K562 (cell line): Measurements from ENCODE around the gene TCP11. TPM values are rescaled to one million over a fixed set of nuclear protein-coding genes. Genes with fewer than 3 reads are reported as not detected.

Experiments used
- ATAC-seq: fragments of 200-7000 bp; cut with Tn5 transposase; 3 replicates; pipeline ENCODE4 v1.9.1; 2020; ENCODE audit warnings: moderate library complexity
- BruUV-seq: library from RNA; stranded (reverse); fragments of 400-500 nt; replicated peaks from 2 replicates; lab custom pipeline; 2021; lab: Mats Ljungman, UMichigan
- CTCF ChIA-PET: fragments of 300-600 bp; formaldehyde crosslinking; extraction: SDS; loops from one replicate; lab custom pipeline; 2021; ENCODE audit warnings: low intra/inter-chr PET ratio; lab: Yijun Ruan, JAX
- POLR2A ChIA-PET: fragments of 300-600, 350-650 bp; sonication (Branson Sonifier 250); formaldehyde crosslinking; extraction: SDS; loops from one replicate; lab custom pipeline; 2021; ENCODE audit warnings: antibody characterized with exemption, inconsistent platforms; lab: Yijun Ruan, JAX
- DNase-seq, 4 experiments: peaks; one replicate each; pipeline versions ENCODE4 v3.0.0 to v3.0.0-alpha.2; 2011 to 2018; ENCODE audit warnings: low spot score in 3 of 4, mixed read lengths in 3 of 4; ENCODE audit errors: extremely low read depth in 1 of 4
- FAIRE-seq: peaks from 2 replicates; lab custom pipeline; 2011; peaks lifted over from hg19 to GRCh38; lab: Jason Lieb, UNC
- H2AFZ ChIP-seq: 2 replicates; pipeline ENCODE4 v1.6.0; 2011; ENCODE audit warnings: low read depth, low read length, control low read depth, inconsistent platforms
- H3K27ac ChIP-seq: fragments of 200-600 bp; 3 replicates; pipeline ENCODE4 v1.8.0; 2011; ENCODE audit warnings: low read depth, mild to moderate bottlenecking, control low read depth, inconsistent platforms, low read length, moderate library complexity, mixed read lengths; ENCODE audit errors: extremely low read depth
- H3K27me3 ChIP-seq, 2 experiments: fragments of 300-600 bp in 1 of 2; 2 replicates in 1 of 2; 3 replicates in 1 of 2; pipeline versions ENCODE4 v1.6.0 to v1.8.0; 2011; ENCODE audit warnings: inconsistent platforms in 2 of 2, low read length in 2 of 2, mild to moderate bottlenecking in 1 of 2, mixed read lengths in 1 of 2, moderate library complexity in 1 of 2; ENCODE audit not compliant: control insufficient read depth in 2 of 2, insufficient read depth in 2 of 2
- H3K36me3 ChIP-seq: fragments of 300-600 bp; 3 replicates; pipeline ENCODE4 v1.8.0; 2011; ENCODE audit warnings: mild to moderate bottlenecking, low read length, inconsistent platforms; ENCODE audit not compliant: control insufficient read depth, insufficient read depth
- H3K4me1 ChIP-seq, 2 experiments: fragments of 200-600 bp in 1 of 2; replicated peaks in 1 of 2; 2 replicates in 1 of 2; 3 replicates in 1 of 2; pipeline versions ENCODE4 v1.5.1 to v1.8.0; 2011; ENCODE audit warnings: inconsistent platforms in 2 of 2, low read length in 2 of 2, mild to moderate bottlenecking in 1 of 2, mixed read lengths in 1 of 2, moderate library complexity in 1 of 2; ENCODE audit not compliant: control insufficient read depth in 2 of 2, insufficient read depth in 2 of 2
- H3K4me2 ChIP-seq: 2 replicates; pipeline ENCODE4 v1.6.1; 2011; ENCODE audit warnings: low read length, control low read depth, inconsistent platforms, mixed read lengths; ENCODE audit not compliant: insufficient read depth
- H3K4me3 ChIP-seq: fragments of 200-600 bp; sonication (generic), shearing (Covaris generic); 2 replicates; pipeline ENCODE4 v1.5.1; 2016; ENCODE audit warnings: control low read depth, inconsistent platforms
- H3K79me2 ChIP-seq: fragments of 200-600 bp; 3 replicates; pipeline ENCODE4 v1.8.0; 2011; ENCODE audit warnings: low read length, inconsistent platforms; ENCODE audit not compliant: control insufficient read depth, insufficient read depth
- H3K9ac ChIP-seq, 2 experiments: 2 replicates each; pipeline versions ENCODE4 v1.6.0 to v1.6.1; 2011; ENCODE audit warnings: low read depth in 2 of 2, low read length in 2 of 2, control low read depth in 1 of 2, inconsistent platforms in 1 of 2, mild to moderate bottlenecking in 1 of 2, mixed read lengths in 1 of 2; ENCODE audit not compliant: insufficient read depth in 1 of 2
- H3K9me1 ChIP-seq: one replicate; pipeline ENCODE4 v1.6.0; 2011; ENCODE audit warnings: inconsistent platforms, mild to moderate bottlenecking, low read length, moderate library complexity; ENCODE audit not compliant: control insufficient read depth, insufficient read depth
- H3K9me3 ChIP-seq: replicated peaks from 2 replicates; pipeline ENCODE4 v1.5.1; 2011; ENCODE audit warnings: low read depth, low read length, inconsistent platforms; ENCODE audit not compliant: control insufficient read depth, insufficient read depth
- H4K20me1 ChIP-seq: replicated peaks from 2 replicates; pipeline ENCODE4 v1.6.1; 2011; ENCODE audit warnings: low read length, inconsistent platforms, mixed read lengths; ENCODE audit not compliant: control insufficient read depth, insufficient read depth
- CBFB ChIP-seq: sonication (generic); formaldehyde crosslinking; IDR thresholded peaks from 2 replicates; pipeline ENCODE4 v1.4.0; 2020; ENCODE audit warnings: mild to moderate bottlenecking, missing genetic modification reagents
- E2F6 ChIP-seq, 2 experiments: IDR thresholded peaks; 2 replicates each; pipeline ENCODE4 v1.6.1; 2011; ENCODE audit warnings: borderline replicate concordance in 1 of 2, control low read depth in 1 of 2, low read depth in 1 of 2, low read length in 1 of 2, mild to moderate bottlenecking in 1 of 2, mixed read lengths in 1 of 2, moderate library complexity in 1 of 2; ENCODE audit not compliant: insufficient read depth in 1 of 2, insufficient read length in 1 of 2, poor library complexity in 1 of 2, severe bottlenecking in 1 of 2; ENCODE audit errors: extremely low read depth in 1 of 2
- GABPB1 ChIP-seq: sonication (generic); formaldehyde crosslinking; IDR thresholded peaks from 2 replicates; pipeline ENCODE4 v1.8.0; 2022; ENCODE audit warnings: mild to moderate bottlenecking, missing genetic modification reagents
- JUN ChIP-seq, 2 experiments: sonication (generic) in 1 of 2; formaldehyde crosslinking in 1 of 2; IDR thresholded peaks; 2 replicates each; pipeline versions ENCODE4 v1.6.1 to v1.8.0; 2012 to 2022; ENCODE audit warnings: borderline replicate concordance in 2 of 2, mild to moderate bottlenecking in 2 of 2, improper control_type of control experiment in 1 of 2, low read depth in 1 of 2, low read length in 1 of 2, missing genetic modification reagents in 1 of 2
- KDM1A ChIP-seq, 2 experiments: fragments of 450-650 bp; IDR thresholded peaks; 2 replicates each; pipeline ENCODE4 v1.6.1; 2016; ENCODE audit warnings: mild to moderate bottlenecking in 2 of 2
- MXD1 ChIP-seq: fragments of 250-450 bp; sonication (Bioruptor Pico); IDR thresholded peaks from 2 replicates; pipeline ENCODE4 v1.8.0; 2021; ENCODE audit warnings: borderline replicate concordance, mild to moderate bottlenecking, moderate library complexity; ENCODE audit not compliant: poor library complexity, severe bottlenecking
- NCOA6 ChIP-seq: fragments of 450-650 bp; IDR thresholded peaks from 2 replicates; pipeline ENCODE4 v1.6.1; 2017; ENCODE audit warnings: mild to moderate bottlenecking
- POLR3G ChIP-seq: IDR thresholded peaks from 2 replicates; pipeline ENCODE4 v1.6.1; 2011; ENCODE audit not compliant: insufficient read length, insufficient replicate concordance; ENCODE audit errors: extremely low read depth
- PREB ChIP-seq: sonication (generic); formaldehyde crosslinking; IDR thresholded peaks from 2 replicates; pipeline ENCODE4 v1.8.1; 2023; ENCODE audit warnings: mild to moderate bottlenecking, missing genetic modification reagents
- SLC30A9 ChIP-seq: fragments of 250-450 bp; sonication (Bioruptor Pico); IDR thresholded peaks from 2 replicates; pipeline ENCODE4 v1.8.0; 2022; ENCODE audit warnings: mild to moderate bottlenecking, moderate library complexity
- ZNF184 ChIP-seq: sonication (generic); formaldehyde crosslinking; IDR thresholded peaks from 2 replicates; pipeline ENCODE4 v1.5.0; 2020; ENCODE audit warnings: missing genetic modification reagents
- ZNF224 ChIP-seq: sonication (generic); formaldehyde crosslinking; IDR thresholded peaks from 2 replicates; pipeline ENCODE4 v1.8.0; 2022; ENCODE audit warnings: mild to moderate bottlenecking, missing genetic modification reagents
- ZNF3 ChIP-seq: fragments of 250-450 bp; sonication (Bioruptor Pico); IDR thresholded peaks from 2 replicates; pipeline ENCODE4 v1.5.0; 2021; ENCODE audit warnings: mild to moderate bottlenecking, moderate library complexity
- ZNF347 ChIP-seq: fragments of 450-650 bp; formaldehyde crosslinking; IDR thresholded peaks from 2 replicates; pipeline ENCODE4 v1.4.0; 2020; ENCODE audit warnings: low read depth, mild to moderate bottlenecking, moderate library complexity
- in situ Hi-C: fragments of 300-500 bp; cut with MboI; formaldehyde crosslinking; loops from 4 replicates; pipeline ENCODE4 v1.15.0; 2018; ENCODE audit warnings: inconsistent platforms, mixed read lengths
- intact Hi-C: fragments of 100-400 bp; cut with micrococcal nuclease; formaldehyde crosslinking; loops from 2 replicates; pipeline ENCODE4 v1.14.2; 2022
- polyA plus RNA-seq, 8 experiments: library from polyadenylated mRNA; depleted of rRNA in 4 of 8; stranded (reverse) in 5 of 8; unstranded in 3 of 8; fragments of >200 nt; fragmentation: Nextera tagmentation in 2 of 8; fragmentation: Illumina TruSeq in 1 of 8; extraction: Ambion mirVana in 2 of 8; extraction: Trizol in 1 of 8; gene quantifications; 2 replicates each; pipeline versions ENCODE4 v1.2.1 to v1.2.3, GENCODE V29; 2011 to 2014; ENCODE audit warnings: inconsistent platforms in 1 of 8, missing spikeins in 1 of 8
- total RNA-seq, 7 experiments: library from RNA; depleted of rRNA in 6 of 7; stranded (reverse); fragments of >200 nt in 6 of 7; fragmentation: Illumina TruSeq in 2 of 7; extraction: Trizol in 2 of 7; gene quantifications; 2 replicates each; pipeline versions ENCODE4 v1.2.1 to v1.2.3, GENCODE V29; 2011 to 2021; ENCODE audit warnings: low replicate concordance in 1 of 7

TCP11 gene
- total and polyA plus RNA-seq, 9 of the 15 experiments (the other 6 are each of a cell fraction or from before 2014, with no cell fraction given), result not detected

DNA sequence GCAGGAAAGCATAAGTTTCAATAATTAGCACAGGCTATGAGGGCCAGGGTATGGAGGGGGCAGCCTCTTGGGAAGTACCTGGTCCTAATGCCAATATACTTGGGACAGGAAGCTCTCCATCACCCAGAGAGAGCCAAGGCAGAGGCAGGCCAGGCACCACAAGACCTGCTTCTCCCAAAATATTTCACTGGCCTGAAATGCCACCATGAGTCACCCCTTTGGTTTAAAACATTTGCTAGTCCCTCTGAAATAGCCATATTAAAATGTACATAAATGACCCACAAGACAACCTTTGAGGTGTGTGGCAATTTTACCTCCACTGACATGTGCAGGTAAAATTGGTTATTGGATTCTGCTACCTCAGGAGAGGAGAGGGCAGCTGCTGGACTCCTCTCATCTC, 49.2 kb upstream of the TCP11 start:
- Histone ChIP-seq H3K4me1 (peaks cover 4 to 14% of the 10 kb centered on the region in 2 experiments; a peak in 3 of 5 replicates), H3K9me3 (no peaks in the 10 kb centered on the region), H3K36me3 (no peaks in the 10 kb centered on the region), H2AFZ (no peak overlapping the region), H3K79me2 (no peaks in the 10 kb centered on the region), H3K4me3 (no peak overlapping the region), H4K20me1 (no peaks in the 10 kb centered on the region), H3K4me2 (no peak overlapping the region), H3K27ac (no peak overlapping the region), H3K27me3 (peaks cover 12 to 28% of the 10 kb centered on the region in 2 experiments; a peak in 3 of 5 replicates), H3K9ac (no peak overlapping the region), H3K9me1 (no peaks in the 10 kb centered on the region)
- ATAC-seq (no peak), DNase-seq (no peak), FAIRE-seq (no peak)
- BruUV-seq, result no TSS peak
- intact Hi-C loops, result no loop called here
- POLR2A ChIA-PET, result interaction anchor here (0.7 kb wide), 1 partner anchor 17 kb away, joined by 3 read pairs; no protein-coding TSS in a partner anchor
- TF ChIP-seq POLR3G (no peak), CBFB (CRISPR knock-in tag) (no peak), GABPB1 (CRISPR knock-in tag) (no peak), SLC30A9 (CRISPR knock-in tag) (no peak), PREB (CRISPR knock-in tag) (no peak), E2F6 (IDR thresholded peaks at IDR 0.05; ENCODE audit: borderline replicate concordance in 1 of 2, extremely low read depth in 1 of 2, insufficient read depth in 1 of 2, insufficient read length in 1 of 2, low read depth in 1 of 2, low read length in 1 of 2, poor library complexity in 1 of 2, severe bottlenecking in 1 of 2) (no peak), ZNF3 (CRISPR knock-in tag) (no peak), ZNF347 (no peak), MXD1 (CRISPR knock-in tag) (no peak), KDM1A (IDR thresholded peaks at IDR 0.05) (no peak), JUN (IDR thresholded peaks at IDR 0.05; ENCODE audit: borderline replicate concordance, low read depth, low read length) (no peak), JUN (CRISPR knock-in tag; IDR thresholded peaks at IDR 0.05; ENCODE audit: borderline replicate concordance) (no peak), NCOA6 (no peak), ZNF224 (CRISPR knock-in tag) (no peak), ZNF184 (CRISPR knock-in tag) (no peak)
- CTCF ChIA-PET, result no interaction called here
- in situ Hi-C loops, result no loop called here
